ENCODE results near the gene ADPGK.
"Not testable (repeated sequence)": the region's sequence is repeated elsewhere in the genome, so short reads cannot be mapped to it uniquely, and the experiment has no call there.

- TF ChIP-seq ZNF274 (IDR thresholded peaks at IDR 0.05; ENCODE audit: low read depth, low read length); YY1 (IDR thresholded peaks at IDR 0.05; ENCODE audit: insufficient read depth, insufficient read length): not testable (repeated sequence)
Observed at GRCh38 chr15:72728249-72728648, 55.3 kb downstream of the ADPGK start.
